GM20000 (cell line): ENCODE results near the gene ODAD3.
"Not testable (repeated sequence)": the region's sequence is repeated elsewhere in the genome, so short reads cannot be mapped to it uniquely, and the experiment has no call there.

ENCODE experiments used
- DNase-seq: peaks from one replicate; pipeline ENCODE4 v3.0.0; 2012; ENCODE audit warnings: low spot score
- CTCF ChIP-seq: IDR thresholded peaks from 2 replicates; pipeline ENCODE4 v1.5.1; 2012; ENCODE audit warnings: mild to moderate bottlenecking, control low read depth; ENCODE audit errors: extremely low read depth, missing control alignments

Gene ODAD3

GRCh38 chr19:11445141-11445540 lies 10.2 kb upstream of the ODAD3 start:
- TF ChIP-seq CTCF = no peak
- no peak for DNase-seq

GRCh38 chr19:11444059-11444458 lies 9.1 kb upstream of the ODAD3 start:
- no peak for TF ChIP-seq CTCF
- no peak for DNase-seq

- no peak for TF ChIP-seq CTCF
- no peak for DNase-seq
Observed at GRCh38 chr19:11437955-11438354, 3.0 kb upstream of the ODAD3 start.

- no peak for DNase-seq
- TF ChIP-seq CTCF = no peak
Observed at GRCh38 chr19:11435833-11436313, 952 bp upstream of the ODAD3 start.

- DNase-seq = no peak
- TF ChIP-seq CTCF = no peak
Observed at GRCh38 chr19:11434703-11435056, 241 bp downstream of the ODAD3 start.

GRCh38 chr19:11433526-11433925 lies 1.4 kb downstream of the ODAD3 start:
- DNase-seq = not testable (repeated sequence)

GRCh38 chr19:11426656-11427055 lies 8.3 kb downstream of the ODAD3 start:
- TF ChIP-seq CTCF = no peak
- no peak for DNase-seq

GRCh38 chr19:11425719-11426457 lies 9.0 kb downstream of the ODAD3 start:
- no peak for DNase-seq
- TF ChIP-seq CTCF = no peak
